ENCODE results near the gene RFESD. TPM values are rescaled to one million over a fixed set of nuclear protein-coding genes. Genes with fewer than 3 reads are reported as not detected.
A peak's percentile ranks its signal among the peaks of the same experiment; 100 is the strongest.

RFESD gene
- total and polyA plus RNA-seq, 2 of the 4 experiments (the other 2 are of a cell fraction): 1.5 to 2.7 TPM

- Histone ChIP-seq H4K20me1 (ENCODE audit: insufficient read depth, low read length) (no peaks in the 10 kb centered on the region), H2BK20ac (ENCODE audit: low read depth, low read length) (0 out of 2 replicates have a peak overlapping the region, but pooled peaks have one; percentile 38), H3K36me3 (ENCODE audit: control insufficient read depth, insufficient read depth, low read length) (no peaks in the 10 kb centered on the region), H4K8ac (ENCODE audit: low read depth in 2 of 2, low read length in 2 of 2) (no peak overlapping the region), H3K4me3 (ENCODE audit: insufficient read depth, low read depth, low read length) (no peak overlapping the region), H3K56ac (ENCODE audit: extremely low read depth, insufficient read depth, low read length) (no peak overlapping the region), H3K79me1 (ENCODE audit: low read depth in 1 of 2, low read length in 2 of 2) (no peaks in the 10 kb centered on the region), H2AK9ac (replicated peaks; ENCODE audit: low read depth, low read length, poor library complexity) (peak overlapping the region; percentile 7), H3K9ac (ENCODE audit: low read depth, low read length) (no peak overlapping the region), H3K4me1 (ENCODE audit: control insufficient read depth, insufficient read depth, low read length) (peaks cover 3% of the 10 kb centered on the region), H3K27me3 (ENCODE audit: control insufficient read depth, insufficient read depth, low read length) (no peaks in the 10 kb centered on the region), H3K14ac (replicated peaks; ENCODE audit: low read depth, low read length) (0 out of 2 replicates have a peak overlapping the region, but pooled peaks have one; percentile 35), H3K4me2 (ENCODE audit: low read depth, low read length) (no peak overlapping the region), H3K27ac (ENCODE audit: insufficient read depth, low read length) (no peak overlapping the region), H2AFZ (replicated peaks; ENCODE audit: low read length, poor library complexity) (no peak overlapping the region), H2BK5ac (ENCODE audit: low read depth, low read length, poor library complexity, severe bottlenecking) (no peak overlapping the region), H3K23ac (ENCODE audit: low read depth, low read length) (no peak overlapping the region; the same call in 1 of the 2 replicates), H3K18ac (ENCODE audit: low read depth, low read length) (no peak overlapping the region), H3K9me1 (ENCODE audit: insufficient read depth, low read length) (peaks cover 3% of the 10 kb centered on the region; the same call in 1 of the 2 replicates), H2BK15ac (ENCODE audit: low read depth, low read length) (peak overlapping the region; percentile 36; the same call in 1 of the 3 replicates), H2AK5ac (ENCODE audit: low read depth, low read length) (peak overlapping the region; percentile 10; the same call in 1 of the 2 replicates), H4K5ac (ENCODE audit: low read depth, low read length) (no peak overlapping the region), H3K4ac (ENCODE audit: low read depth, low read length) (peak overlapping the region; percentile 56; the same call in 1 of the 2 replicates), H3K9me3 (ENCODE audit: control insufficient read depth, insufficient read depth, low read length) (no peaks in the 10 kb centered on the region), H4K91ac (ENCODE audit: insufficient read depth, low read depth, low read length) (peak overlapping the region; percentile 11; the same call in 1 of the 2 replicates), H2BK120ac (ENCODE audit: low read depth, low read length) (peak overlapping the region; percentile 33)
- ChIA-PET CTCF (no interaction called here), POLR2A (ENCODE audit: unreplicated experiment) (no interaction called here)
- in situ Hi-C loops (cut with MboI; ENCODE audit: low sequenced_read_pairs) (loop anchor here (25.0 kb wide), 1 partner anchor 682 kb away; no protein-coding TSS in a partner anchor), dilution Hi-C loops (cut with HindIII; ENCODE audit: low sequenced_read_pairs, unreplicated experiment) (no loop called here), intact Hi-C loops (cut with micrococcal nuclease) (no loop called here)
- ATAC-seq (ENCODE audit: low read depth) (no peak), DNase-seq (no peak)
- BruUV-seq (replicated peaks): no TSS peak
- TF ChIP-seq USF2 (IDR thresholded peaks at IDR 0.05; ENCODE audit: low read depth, low read length) (no peak), RAD21 (IDR thresholded peaks at IDR 0.05; ENCODE audit: low read length) (no peak), FOS (IDR thresholded peaks at IDR 0.05; ENCODE audit: low read depth, low read length) (no peak), NFE2L2 (IDR thresholded peaks at IDR 0.05; ENCODE audit: low read depth, low read length) (no peak), MAFK (IDR thresholded peaks at IDR 0.05; ENCODE audit: low read depth, low read length) (no peak), RFX5 (IDR thresholded peaks at IDR 0.05; ENCODE audit: low read depth, low read length) (no peak), RCOR1 (IDR thresholded peaks at IDR 0.05; ENCODE audit: insufficient replicate concordance, low read length) (no peak), POLR2A (IDR thresholded peaks at IDR 0.05; ENCODE audit: low read depth, low read length) (no peak), CEBPB (IDR thresholded peaks at IDR 0.05; ENCODE audit: low read depth, low read length) (no peak), BHLHE40 (IDR thresholded peaks at IDR 0.05; ENCODE audit: low read depth, low read length) (no peak), CHD1 (IDR thresholded peaks at IDR 0.05; ENCODE audit: low read depth, low read length) (no peak), MXI1 (IDR thresholded peaks at IDR 0.05; ENCODE audit: borderline replicate concordance, low read depth, low read length) (no peak), MAZ (IDR thresholded peaks at IDR 0.05; ENCODE audit: borderline replicate concordance, low read depth, low read length) (no peak), ELK1 (IDR thresholded peaks at IDR 0.05; ENCODE audit: borderline replicate concordance, low read depth, low read length) (no peak)
- no CpG with 5 or more reads among the region's 5 CpGs for WGBS, 2 experiments (ENCODE audit: extremely low coverage in 2 of 2, insufficient read length in 1 of 2)
These were observed 16.1 kb upstream of the RFESD start for GRCh38 chr5:95630394-95630917.

All from IMR-90 (cell line).